GM06990 (cell line): ENCODE measurements around the gene KLHL3.
"Not testable (repeated sequence)": the region's sequence is repeated elsewhere in the genome, so short reads cannot be mapped to it uniquely, and the experiment has no call there.

Experiments used
- DNase-seq: peaks from one replicate; pipeline ENCODE4 v3.0.0-alpha.2; 2011; ENCODE audit not compliant: insufficient read length; ENCODE audit errors: extremely low read depth
- H3K27me3 ChIP-seq: replicated peaks from 2 replicates; pipeline ENCODE4 v1.6.0; 2011; ENCODE audit warnings: low read length; ENCODE audit not compliant: control insufficient read depth, insufficient read depth
- H3K36me3 ChIP-seq: 2 replicates; pipeline ENCODE4 v1.5.1; 2011; ENCODE audit warnings: low read length; ENCODE audit not compliant: control insufficient read depth, insufficient read depth
- H3K4me3 ChIP-seq: replicated peaks from 2 replicates; pipeline ENCODE4 v1.5.1; 2011; ENCODE audit warnings: low read depth, mild to moderate bottlenecking, control low read depth, low read length
- TF ChIP-seq, protein P1 (sequence below): IDR thresholded peaks from 2 replicates; pipeline ENCODE4 v1.5.1; 2011; ENCODE audit warnings: low read length, control low read depth, mild to moderate bottlenecking, inconsistent platforms; ENCODE audit not compliant: insufficient read depth, poor library complexity, severe bottlenecking

KLHL3 gene, protein sequence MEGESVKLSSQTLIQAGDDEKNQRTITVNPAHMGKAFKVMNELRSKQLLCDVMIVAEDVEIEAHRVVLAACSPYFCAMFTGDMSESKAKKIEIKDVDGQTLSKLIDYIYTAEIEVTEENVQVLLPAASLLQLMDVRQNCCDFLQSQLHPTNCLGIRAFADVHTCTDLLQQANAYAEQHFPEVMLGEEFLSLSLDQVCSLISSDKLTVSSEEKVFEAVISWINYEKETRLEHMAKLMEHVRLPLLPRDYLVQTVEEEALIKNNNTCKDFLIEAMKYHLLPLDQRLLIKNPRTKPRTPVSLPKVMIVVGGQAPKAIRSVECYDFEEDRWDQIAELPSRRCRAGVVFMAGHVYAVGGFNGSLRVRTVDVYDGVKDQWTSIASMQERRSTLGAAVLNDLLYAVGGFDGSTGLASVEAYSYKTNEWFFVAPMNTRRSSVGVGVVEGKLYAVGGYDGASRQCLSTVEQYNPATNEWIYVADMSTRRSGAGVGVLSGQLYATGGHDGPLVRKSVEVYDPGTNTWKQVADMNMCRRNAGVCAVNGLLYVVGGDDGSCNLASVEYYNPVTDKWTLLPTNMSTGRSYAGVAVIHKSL

DNA sequence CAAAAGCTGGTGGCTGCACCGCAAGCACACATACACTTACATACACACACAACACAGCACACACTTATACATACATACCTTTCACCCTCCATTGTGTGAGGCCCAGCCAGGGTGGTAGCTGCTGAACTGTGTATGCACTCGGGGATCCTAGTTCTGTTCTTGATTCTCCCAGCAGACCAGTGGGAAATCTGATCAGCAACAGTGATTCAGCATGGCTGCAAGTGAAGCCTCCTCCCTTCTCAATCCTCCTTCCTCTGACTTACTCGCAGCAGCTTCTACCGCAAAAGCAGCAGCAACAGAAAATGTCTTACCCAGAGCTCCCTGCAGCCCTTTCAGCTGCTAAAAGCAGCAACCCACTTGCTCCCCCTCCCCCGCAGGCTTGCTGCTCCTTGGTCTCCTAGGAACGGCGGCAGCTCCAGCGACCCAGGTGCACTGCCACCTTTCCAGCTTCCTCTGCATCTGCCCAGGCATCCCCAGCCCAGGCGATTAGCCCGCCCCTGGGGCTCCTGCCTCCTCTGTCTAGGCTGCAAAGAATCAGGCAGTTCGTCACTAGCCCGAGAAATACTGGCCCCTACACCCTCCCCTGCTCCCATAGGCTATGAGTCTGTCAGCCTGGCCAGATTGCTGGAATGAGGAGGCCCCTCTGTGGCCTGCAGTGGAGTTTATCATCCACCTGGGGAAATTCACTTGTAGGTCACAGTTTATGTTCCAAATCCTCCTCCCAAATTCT, at the start of gene KLHL3:
TSS of gene KLHL3 (minus strand) at position 535 of the 730 bp plus-strand sequence. CDS start at position 92, 443 bp downstream.
- H3K4me3 ChIP-seq = peak within 1 kb of the TSS; percentile 55
- TF ChIP-seq, protein P1, sequence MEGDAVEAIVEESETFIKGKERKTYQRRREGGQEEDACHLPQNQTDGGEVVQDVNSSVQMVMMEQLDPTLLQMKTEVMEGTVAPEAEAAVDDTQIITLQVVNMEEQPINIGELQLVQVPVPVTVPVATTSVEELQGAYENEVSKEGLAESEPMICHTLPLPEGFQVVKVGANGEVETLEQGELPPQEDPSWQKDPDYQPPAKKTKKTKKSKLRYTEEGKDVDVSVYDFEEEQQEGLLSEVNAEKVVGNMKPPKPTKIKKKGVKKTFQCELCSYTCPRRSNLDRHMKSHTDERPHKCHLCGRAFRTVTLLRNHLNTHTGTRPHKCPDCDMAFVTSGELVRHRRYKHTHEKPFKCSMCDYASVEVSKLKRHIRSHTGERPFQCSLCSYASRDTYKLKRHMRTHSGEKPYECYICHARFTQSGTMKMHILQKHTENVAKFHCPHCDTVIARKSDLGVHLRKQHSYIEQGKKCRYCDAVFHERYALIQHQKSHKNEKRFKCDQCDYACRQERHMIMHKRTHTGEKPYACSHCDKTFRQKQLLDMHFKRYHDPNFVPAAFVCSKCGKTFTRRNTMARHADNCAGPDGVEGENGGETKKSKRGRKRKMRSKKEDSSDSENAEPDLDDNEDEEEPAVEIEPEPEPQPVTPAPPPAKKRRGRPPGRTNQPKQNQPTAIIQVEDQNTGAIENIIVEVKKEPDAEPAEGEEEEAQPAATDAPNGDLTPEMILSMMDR = no peak
- no peaks in the 10 kb centered on the region for H3K27me3 ChIP-seq
- no peaks in the 10 kb centered on the region for H3K36me3 ChIP-seq
- DNase-seq = peak; percentile 63

DNA sequence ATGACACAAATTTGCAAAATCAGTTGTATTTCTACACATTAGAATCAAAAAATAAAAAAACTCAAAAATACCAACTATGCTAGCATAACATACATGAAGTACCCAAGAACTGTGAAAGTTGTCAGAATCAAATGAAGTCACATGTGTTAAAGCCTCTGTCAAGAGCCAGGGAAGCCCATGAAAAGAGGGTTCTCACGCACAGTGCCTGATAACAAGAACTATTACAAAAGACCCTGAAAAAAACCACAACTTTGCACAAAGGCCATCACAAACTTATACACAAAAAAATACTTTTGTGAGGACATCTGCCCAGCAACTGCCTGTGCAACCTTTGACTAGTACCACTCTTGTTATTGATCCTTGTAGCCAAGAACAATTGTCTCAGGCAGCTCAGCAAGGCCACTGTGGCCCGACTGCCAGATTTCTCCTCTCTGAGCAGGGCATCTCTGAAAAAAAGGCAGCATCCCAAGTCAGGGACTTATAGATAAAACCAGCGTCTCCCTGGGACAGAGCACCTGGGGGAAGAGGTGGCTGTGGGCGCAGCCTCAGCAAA, 47.2 kb upstream of the KLHL3 start:
- no peaks in the 10 kb centered on the region for H3K36me3 ChIP-seq
- DNase-seq = no peak
- no peaks in the 10 kb centered on the region for H3K27me3 ChIP-seq
- no peak overlapping the region for H3K4me3 ChIP-seq
- TF ChIP-seq, protein P1 = no peak

DNA sequence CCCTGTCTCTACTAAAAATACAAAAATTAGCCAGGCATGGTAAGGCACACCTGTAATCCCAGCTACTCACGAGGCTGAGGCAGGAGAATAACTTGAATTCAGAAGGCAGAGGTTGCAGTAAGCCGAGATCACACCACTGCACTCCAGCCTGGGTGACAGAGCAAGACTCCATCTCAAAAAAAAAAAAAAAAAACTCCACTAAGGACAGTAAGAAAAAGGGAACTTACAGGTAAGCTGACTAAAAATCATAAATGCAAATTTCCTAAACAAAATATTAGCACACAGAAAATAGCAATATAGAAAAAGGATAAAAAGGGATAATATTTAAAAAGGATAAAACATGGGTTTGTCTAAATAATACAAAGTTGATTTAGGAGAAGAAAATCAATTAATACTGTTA, 46.2 kb upstream of the KLHL3 start:
- DNase-seq = no peak
- no peak overlapping the region for H3K4me3 ChIP-seq
- no peaks in the 10 kb centered on the region for H3K27me3 ChIP-seq
- TF ChIP-seq, protein P1 = no peak
- no peaks in the 10 kb centered on the region for H3K36me3 ChIP-seq

DNA sequence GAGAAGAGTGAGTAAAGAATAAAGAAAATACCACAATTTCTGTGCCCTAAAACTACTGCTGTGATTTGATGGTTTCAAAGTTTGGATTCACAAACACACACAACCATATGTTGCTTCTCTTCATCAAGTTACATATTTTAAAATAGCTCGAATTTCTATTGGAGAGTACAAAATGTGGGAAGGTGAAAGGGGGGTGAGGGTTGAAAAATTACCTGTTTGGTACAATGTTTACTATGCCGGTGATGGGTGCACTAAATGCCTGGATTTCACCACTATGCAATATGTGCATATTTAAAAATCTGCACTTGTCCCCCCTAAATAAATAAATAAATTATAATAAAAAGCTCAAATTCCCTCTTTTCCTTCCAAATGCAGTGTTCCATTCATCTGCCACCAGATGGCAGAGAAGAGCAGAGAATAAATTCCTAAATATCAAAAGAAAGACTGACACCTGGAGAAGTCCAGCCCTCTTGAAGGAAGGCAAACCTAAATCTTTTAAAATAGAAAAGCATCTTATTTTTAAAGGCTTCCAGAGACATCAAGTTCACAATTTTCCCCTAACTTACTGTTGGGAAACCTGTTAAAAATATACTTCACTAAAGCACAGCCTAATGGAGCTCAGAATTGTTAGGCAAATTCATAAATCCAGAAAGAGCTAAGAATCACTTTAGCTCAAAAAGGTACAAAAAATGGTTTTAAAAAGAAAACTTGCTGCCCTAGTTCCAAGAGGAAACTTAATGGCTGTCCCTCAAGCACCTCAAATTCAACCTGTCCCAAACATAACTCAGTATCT, 43.1 kb upstream of the KLHL3 start:
- no peak for DNase-seq
- H3K36me3 ChIP-seq = no peaks in the 10 kb centered on the region
- TF ChIP-seq, protein P1 = peak; percentile 64
- no peak overlapping the region for H3K4me3 ChIP-seq
- no peaks in the 10 kb centered on the region for H3K27me3 ChIP-seq

DNA sequence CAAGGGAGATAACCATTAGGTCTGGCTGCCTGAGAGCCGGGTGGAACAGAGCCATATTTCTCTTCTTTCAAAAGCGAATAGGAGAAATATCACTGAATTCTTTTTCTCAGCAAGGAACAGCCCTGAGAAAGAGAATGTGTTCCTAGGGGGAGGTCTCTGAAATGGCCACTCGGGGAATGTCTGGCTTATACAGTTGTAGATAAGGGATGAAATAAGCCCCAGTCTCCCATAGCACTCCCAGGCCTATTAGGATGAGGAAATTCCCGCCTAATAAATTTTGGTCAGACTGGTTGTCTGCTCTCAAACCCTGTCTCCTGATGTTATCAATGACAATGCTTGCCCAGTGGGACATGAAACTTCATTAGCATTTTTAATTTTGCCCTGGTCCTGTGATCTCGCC, 32.0 kb upstream of the KLHL3 start:
- not testable (repeated sequence) for H3K4me3 ChIP-seq, H3K27me3 ChIP-seq, H3K36me3 ChIP-seq, DNase-seq
